Glomerular visceral epithelial cell (primary cell): ENCODE results near the gene CACNG7.

Experiments used
- DNase-seq: peaks from one replicate; pipeline ENCODE4 v3.0.0-alpha.2; 2016; ENCODE audit errors: extremely low spot score

Gene CACNG7

DNA sequence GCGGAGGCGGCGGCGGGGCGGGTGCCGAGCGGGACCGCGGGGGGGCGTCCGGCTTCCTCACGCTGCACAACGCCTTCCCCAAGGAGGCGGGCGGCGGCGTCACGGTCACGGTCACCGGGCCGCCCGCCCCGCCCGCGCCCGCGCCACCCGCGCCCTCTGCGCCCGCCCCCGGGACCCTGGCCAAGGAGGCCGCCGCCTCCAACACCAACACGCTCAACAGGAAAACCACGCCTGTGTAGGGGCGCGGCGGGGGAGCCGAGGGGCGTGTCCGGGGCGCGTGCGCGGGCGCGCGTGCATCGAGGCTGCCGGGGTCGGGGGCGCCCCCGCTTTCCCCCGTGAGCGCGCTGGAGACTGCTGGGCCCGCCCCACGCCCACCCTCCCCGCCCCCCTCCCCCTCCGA, 73.5 kb downstream of the CACNG7 start:
- DNase-seq: peak; percentile 67

DNA sequence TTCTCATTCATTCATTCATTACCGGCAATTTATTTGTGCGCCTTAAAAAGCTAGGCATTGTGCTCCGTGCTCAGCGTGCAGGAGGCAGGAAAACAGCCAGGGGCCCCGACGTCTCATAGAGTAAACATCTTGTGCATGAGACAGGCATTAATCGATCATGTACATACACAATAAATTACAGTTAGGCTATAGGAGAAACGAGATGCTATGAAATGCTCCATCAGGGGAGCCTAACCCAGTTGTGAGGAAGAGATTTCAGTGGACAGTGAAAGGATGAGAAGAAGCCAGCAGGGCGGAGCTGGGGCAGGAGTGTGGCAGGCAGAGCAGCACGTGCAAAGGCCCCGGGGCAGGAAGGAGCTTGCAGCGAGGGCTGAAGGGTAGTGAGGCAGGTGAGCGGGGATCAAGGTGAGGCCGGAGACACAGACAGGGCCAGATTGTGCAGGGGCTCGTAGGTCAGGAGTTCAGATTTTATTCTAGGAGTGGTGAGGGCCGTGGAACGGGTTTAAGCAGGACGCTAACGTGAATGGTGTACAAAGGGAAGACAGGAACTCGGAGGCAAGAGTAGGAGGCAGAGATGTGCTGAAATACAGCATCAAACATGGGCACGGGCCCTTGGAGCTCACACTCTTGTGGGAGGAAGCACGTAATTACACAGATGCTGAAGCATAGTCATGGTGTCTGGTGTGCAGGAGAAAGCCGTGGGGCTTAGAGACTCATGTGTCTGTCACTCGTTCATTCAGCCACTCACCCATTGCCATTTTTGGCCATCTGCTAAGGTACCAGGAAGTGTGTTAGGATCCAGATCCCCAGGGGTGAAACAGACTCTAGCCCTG, 74.6 kb downstream of the CACNG7 start:
- DNase-seq: no peak

DNA sequence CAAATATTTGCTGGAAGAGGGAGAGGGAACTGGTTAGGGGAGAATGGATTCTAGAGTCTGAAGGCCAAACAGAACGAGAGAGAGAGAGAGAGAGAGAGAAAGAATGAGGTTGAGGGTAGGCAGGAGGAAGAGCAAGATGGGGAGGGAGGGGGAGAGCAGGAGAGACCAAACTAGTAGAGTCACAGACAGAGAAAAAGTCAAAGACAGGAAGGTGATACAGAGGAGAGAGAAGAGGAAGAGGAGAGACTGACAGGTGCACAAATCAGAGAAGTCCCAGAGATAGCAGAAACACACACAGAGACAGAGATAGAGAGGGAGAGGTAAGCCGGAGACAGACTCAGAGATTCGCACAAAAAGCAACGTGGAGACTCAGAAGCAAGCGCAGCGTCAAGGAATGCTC, 76.8 kb downstream of the CACNG7 start:
- no peak for DNase-seq

DNA sequence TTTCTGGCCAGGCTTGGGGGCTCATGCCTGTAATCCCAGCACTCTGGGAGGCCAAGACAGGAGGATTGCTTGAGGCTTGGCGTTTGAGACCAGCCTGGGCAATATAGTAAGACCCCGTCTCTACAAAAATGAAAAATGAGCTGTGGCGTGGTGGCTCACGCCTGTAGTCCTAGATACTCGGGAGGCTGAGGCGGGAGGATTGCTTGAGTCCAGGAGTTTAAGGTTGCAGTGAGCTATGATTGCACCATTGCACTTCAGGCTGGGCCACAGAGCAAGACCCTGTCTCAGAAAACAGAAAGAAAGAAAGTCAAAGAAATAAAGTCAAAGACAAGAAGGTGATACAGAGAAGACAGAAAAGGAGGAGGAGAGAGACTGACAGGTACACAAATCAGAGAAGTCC, 79.9 kb downstream of the CACNG7 start:
- no peak for DNase-seq

DNA sequence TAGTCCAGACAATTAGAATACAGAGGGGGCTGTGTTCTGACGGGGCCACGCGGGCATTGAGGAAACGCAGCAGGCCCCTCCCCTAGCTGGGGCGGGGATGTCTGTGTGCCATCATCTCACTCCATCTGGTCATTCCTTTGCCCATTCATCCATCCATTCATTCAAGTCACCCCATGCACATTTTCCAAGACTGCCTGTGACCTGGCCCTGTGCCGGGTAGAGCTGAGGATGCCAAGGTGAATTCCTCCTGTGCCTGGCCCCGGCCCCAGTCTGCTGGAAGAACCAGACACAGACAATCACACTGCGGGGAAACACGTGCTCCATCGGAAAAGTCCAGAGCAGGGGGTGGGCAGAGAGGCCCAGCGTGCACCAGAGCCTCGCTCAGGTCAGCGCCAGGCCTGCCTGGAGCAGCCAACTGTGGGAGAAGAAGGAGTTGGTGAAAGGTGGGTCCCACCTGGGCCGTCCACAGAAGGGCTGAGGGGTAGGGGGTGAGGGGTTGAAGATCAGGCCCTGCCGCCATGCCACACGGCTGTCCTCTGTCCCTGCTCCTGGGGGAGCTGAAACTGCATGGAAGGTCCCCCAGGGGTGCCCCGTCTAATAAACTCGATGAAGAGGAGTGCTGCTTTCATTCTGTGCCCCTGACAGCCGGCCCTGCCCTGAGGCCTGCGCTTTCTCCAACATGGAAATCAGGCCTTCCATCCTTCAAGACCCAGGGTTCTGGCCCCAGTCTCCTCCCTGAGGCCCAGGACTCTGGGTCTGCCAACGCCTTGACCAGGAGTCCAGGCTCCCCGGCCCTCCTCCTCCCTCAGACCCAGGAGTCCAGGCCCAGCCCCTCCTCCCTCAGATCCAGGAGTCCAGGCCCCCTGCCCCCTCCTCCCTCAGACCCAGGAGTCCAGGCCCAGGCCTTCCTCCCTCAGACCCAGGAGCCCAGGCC, 80.8 kb downstream of the CACNG7 start:
- DNase-seq: peak; percentile 28

DNA sequence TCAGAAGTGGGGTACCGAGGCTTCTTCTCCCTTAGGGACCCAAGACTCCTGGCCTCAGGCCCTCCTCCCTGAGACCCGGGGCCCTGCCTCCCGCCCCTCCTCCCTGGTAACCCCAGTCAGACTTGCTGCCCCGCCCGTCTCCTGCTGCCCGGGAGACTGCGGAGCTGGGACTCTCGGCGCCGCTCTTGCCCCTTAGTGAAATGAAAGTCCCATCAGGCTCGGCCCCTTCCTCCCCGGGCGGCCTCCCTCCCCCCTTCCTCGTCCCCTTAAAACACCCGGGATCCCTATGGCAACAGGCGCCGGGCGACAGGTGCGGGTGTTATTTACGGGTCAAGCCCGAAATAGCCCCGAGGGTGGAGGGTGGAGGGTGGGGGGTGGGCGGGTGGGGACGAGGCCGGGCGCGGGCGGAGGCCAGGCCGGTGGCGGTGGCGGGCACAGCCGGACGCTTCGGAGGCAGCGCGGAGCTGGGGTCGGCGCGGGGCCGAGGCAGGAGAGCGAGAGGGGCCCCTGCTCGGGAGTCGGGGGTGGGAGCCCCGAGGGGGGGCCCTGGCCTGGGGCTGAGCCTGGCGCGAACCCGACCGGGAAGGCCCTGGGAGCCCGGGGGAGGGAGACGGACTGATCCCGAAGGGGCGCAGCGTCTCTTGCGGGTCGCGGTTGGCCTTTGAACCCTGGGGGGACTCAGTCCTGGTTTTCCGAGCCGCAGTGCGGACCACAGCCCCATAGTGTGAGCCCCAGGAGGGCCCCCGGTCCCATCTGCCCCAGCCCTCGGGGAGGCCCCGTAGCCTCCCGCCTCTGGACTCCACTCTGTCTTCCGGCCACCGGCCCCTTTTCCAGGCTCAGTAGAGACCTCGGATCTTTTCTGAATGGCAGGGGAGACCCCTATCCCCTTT, 82.4 kb downstream of the CACNG7 start, which contains the start of gene CACNG6:
Gene CACNG6 (plus strand): TSS at position 414 of the 890 bp plus-strand sequence. CDS start 1,241 bp downstream, outside the sequence.
- peak; percentile 35 for DNase-seq

DNA sequence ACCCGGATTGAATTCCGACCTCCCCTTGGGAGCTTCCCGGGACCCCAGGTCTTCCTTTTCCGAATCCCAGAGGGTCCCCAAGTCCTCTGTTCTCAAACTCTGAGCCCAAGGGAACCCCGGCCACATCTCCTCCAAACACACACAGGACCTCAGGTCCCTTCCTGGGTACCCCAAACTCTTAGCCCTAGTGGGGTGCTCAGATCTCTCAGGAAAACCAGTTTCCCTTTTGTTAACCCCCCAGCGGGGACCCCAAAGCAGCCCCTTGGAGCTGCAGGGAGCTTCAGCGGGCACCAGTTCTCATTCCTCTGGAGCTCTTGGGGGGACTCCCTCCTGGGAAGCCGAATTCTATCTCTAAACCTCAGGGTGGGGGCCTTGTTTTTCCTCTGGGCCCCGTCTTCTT, 83.1 kb downstream of the CACNG7 start:
- no peak for DNase-seq

DNA sequence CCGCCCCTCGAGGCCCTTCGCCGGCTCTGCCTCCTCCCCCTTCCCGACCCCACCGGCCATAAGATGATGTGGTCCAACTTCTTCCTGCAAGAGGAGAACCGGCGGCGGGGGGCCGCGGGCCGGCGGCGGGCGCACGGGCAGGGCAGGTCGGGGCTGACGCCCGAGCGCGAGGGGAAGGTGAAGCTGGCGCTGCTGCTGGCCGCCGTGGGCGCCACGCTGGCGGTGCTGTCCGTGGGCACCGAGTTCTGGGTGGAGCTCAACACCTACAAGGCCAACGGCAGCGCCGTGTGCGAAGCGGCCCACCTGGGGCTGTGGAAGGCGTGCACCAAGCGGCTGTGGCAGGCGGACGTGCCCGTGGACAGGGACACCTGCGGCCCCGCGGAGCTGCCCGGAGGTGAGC, 83.7 kb downstream of the CACNG7 start:
- DNase-seq: no peak

DNA sequence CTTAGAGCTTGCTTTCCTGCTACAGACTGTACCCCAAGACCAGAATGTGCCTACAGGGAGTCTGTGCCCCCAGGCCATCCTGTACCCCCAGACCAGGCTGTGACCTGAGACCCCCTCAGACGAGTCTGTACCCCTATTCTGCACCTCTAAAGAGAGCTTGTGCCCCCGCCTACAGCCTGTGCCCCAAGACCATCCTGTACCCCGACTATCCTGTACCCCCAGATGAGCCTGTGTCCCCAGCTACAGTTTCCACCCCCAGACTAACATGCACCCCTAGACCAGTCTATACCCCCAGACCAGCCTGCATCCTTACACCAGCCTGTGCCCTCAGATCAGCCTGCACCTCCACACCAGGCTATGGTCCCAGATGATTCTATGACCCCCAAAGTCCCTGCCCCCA, 84.4 kb downstream of the CACNG7 start:
- no peak for DNase-seq
